ENCODE data around the gene ZNF208. TPM values are rescaled to one million over a fixed set of nuclear protein-coding genes. Genes with fewer than 3 reads are reported as not detected.

Gene ZNF208
- total RNA-seq, 1 donor from 2014 or later, result 5.6 TPM

- TF ChIP-seq POLR2AphosphoS5 (IDR thresholded peaks at IDR 0.05; ENCODE audit: insufficient read depth in 1 of 2, low read depth in 1 of 2) (no peak), CTCF (IDR thresholded peaks at IDR 0.05) (no peak), POLR2A (IDR thresholded peaks at IDR 0.05) (no peak)
- no peak overlapping the region for H3K27ac ChIP-seq
- H3K4me1 ChIP-seq, result no peaks in the 10 kb centered on the region
- H3K4me3 ChIP-seq, result no peak overlapping the region
- no peaks in the 10 kb centered on the region for H3K36me3 ChIP-seq
- peak; percentile 22 to 27 for DNase-seq (ENCODE audit: extremely low spot score in 2 of 2)
- no peaks in the 10 kb centered on the region for H3K27me3 ChIP-seq
- no peaks in the 10 kb centered on the region for H3K9me3 ChIP-seq
- intact Hi-C loops (cut with DNase I), result no loop called here
These were observed 89.0 kb downstream of the ZNF208 start for GRCh38 chr19:21921691-21922180.

GRCh38 chr19:21915411-21915810, 95.3 kb downstream of the ZNF208 start:
- H3K9me3 ChIP-seq, result no peaks in the 10 kb centered on the region
- no peak overlapping the region for H3K4me3 ChIP-seq
- TF ChIP-seq POLR2AphosphoS5 (IDR thresholded peaks at IDR 0.05; ENCODE audit: insufficient read depth in 1 of 2, low read depth in 1 of 2) (no peak), POLR2A (IDR thresholded peaks at IDR 0.05) (no peak), CTCF (IDR thresholded peaks at IDR 0.05) (no peak)

GRCh38 chr19:21912654-21913053, 98.1 kb downstream of the ZNF208 start:
- Histone ChIP-seq H3K36me3 (no peaks in the 10 kb centered on the region), H3K9me3 (no peaks in the 10 kb centered on the region), H3K27me3 (no peaks in the 10 kb centered on the region), H3K4me1 (no peaks in the 10 kb centered on the region), H3K27ac (no peak overlapping the region), H3K4me3 (no peak overlapping the region)
- no peak for TF ChIP-seq POLR2A (IDR thresholded peaks at IDR 0.05)
- no peak for TF ChIP-seq POLR2AphosphoS5 (IDR thresholded peaks at IDR 0.05; ENCODE audit: insufficient read depth in 1 of 2, low read depth in 1 of 2)
- no peak for TF ChIP-seq CTCF (IDR thresholded peaks at IDR 0.05)
- intact Hi-C loops (cut with DNase I), result no loop called here
- no peak for DNase-seq (ENCODE audit: extremely low spot score in 2 of 2)

More at GRCh38 chr19:21915411-21915810, 95.3 kb downstream of the ZNF208 start:
- DNase-seq (ENCODE audit: extremely low spot score in 2 of 2), result no peak
- Histone ChIP-seq H3K36me3 (no peaks in the 10 kb centered on the region), H3K27me3 (no peaks in the 10 kb centered on the region), H3K27ac (no peak overlapping the region), H3K4me1 (no peaks in the 10 kb centered on the region)
- intact Hi-C loops (cut with DNase I), result no loop called here

GRCh38 chr19:21910318-21910717, 100.4 kb downstream of the ZNF208 start:
- no peak for TF ChIP-seq CTCF (IDR thresholded peaks at IDR 0.05)
- TF ChIP-seq POLR2A (IDR thresholded peaks at IDR 0.05), result no peak
- no peak for TF ChIP-seq POLR2AphosphoS5 (IDR thresholded peaks at IDR 0.05; ENCODE audit: insufficient read depth in 1 of 2, low read depth in 1 of 2)
- H3K9me3 ChIP-seq, result no peaks in the 10 kb centered on the region
- no peaks in the 10 kb centered on the region for H3K36me3 ChIP-seq
- no peak overlapping the region for H3K27ac ChIP-seq
- no peak for DNase-seq (ENCODE audit: extremely low spot score in 2 of 2)
- no peak overlapping the region for H3K4me3 ChIP-seq
- H3K4me1 ChIP-seq, result no peaks in the 10 kb centered on the region
- intact Hi-C loops (cut with DNase I), result no loop called here
- no peaks in the 10 kb centered on the region for H3K27me3 ChIP-seq

GRCh38 chr19:21908066-21908465, 102.7 kb downstream of the ZNF208 start:
- TF ChIP-seq POLR2AphosphoS5 (IDR thresholded peaks at IDR 0.05; ENCODE audit: insufficient read depth in 1 of 2, low read depth in 1 of 2), result no peak
- H3K36me3 ChIP-seq, result no peaks in the 10 kb centered on the region
- H3K4me3 ChIP-seq, result no peak overlapping the region
- intact Hi-C loops (cut with DNase I), result no loop called here
- no peaks in the 10 kb centered on the region for H3K27me3 ChIP-seq
- no peaks in the 10 kb centered on the region for H3K4me1 ChIP-seq
- no peaks in the 10 kb centered on the region for H3K9me3 ChIP-seq
- DNase-seq (ENCODE audit: extremely low spot score in 2 of 2), result no peak
- no peak overlapping the region for H3K27ac ChIP-seq
